Endothelial cell of umbilical vein (primary cell): ENCODE measurements around the gene PLPPR4. TPM values are rescaled to one million over a fixed set of nuclear protein-coding genes. Genes with fewer than 3 reads are reported as not detected.

Experiments used
- BruUV-seq: library from RNA; stranded (reverse); fragments of 400-500 nt; replicated peaks from 2 replicates; lab custom pipeline; 2021; lab: Mats Ljungman, UMichigan
- CTCF ChIA-PET: fragments of 300-600, 350-600 bp; sonication (Branson Sonifier 250); formaldehyde crosslinking; loops from one replicate; lab custom pipeline; 2021; ENCODE audit warnings: antibody characterized with exemption, inconsistent platforms; lab: Charles Lee
- POLR2A ChIA-PET: fragments of 300-600, 350-600 bp; sonication (Branson Sonifier 250); formaldehyde crosslinking; loops from one replicate; lab custom pipeline; 2021; ENCODE audit warnings: antibody characterized with exemption, inconsistent platforms; lab: Charles Lee
- DNase-seq: peaks from one replicate; pipeline ENCODE4 v3.0.0-alpha.2; 2011; ENCODE audit warnings: low read depth, low spot score
- FAIRE-seq: peaks from 2 replicates; lab custom pipeline; 2011; peaks lifted over from hg19 to GRCh38; lab: Jason Lieb, UNC
- H2AFZ ChIP-seq: 2 replicates; pipeline ENCODE4 v1.6.0; 2012; ENCODE audit warnings: low read depth, low read length, control low read depth, inconsistent platforms
- H3K27ac ChIP-seq: 2 replicates; pipeline ENCODE4 v1.5.1; 2011; ENCODE audit warnings: low read depth, mild to moderate bottlenecking, control low read depth, low read length, moderate library complexity; ENCODE audit not compliant: insufficient read depth
- H3K27me3 ChIP-seq, 2 experiments: 2 replicates each; pipeline versions ENCODE4 v1.6.0 to v1.6.1; 2011; ENCODE audit warnings: low read length in 2 of 2, mixed read lengths in 1 of 2; ENCODE audit not compliant: control insufficient read depth in 2 of 2, insufficient read depth in 2 of 2
- H3K36me3 ChIP-seq, 2 experiments: 2 replicates in 1 of 2; 3 replicates in 1 of 2; pipeline ENCODE4 v1.5.1; 2011; ENCODE audit warnings: low read length in 2 of 2, mild to moderate bottlenecking in 1 of 2, moderate library complexity in 1 of 2; ENCODE audit not compliant: control insufficient read depth in 2 of 2, insufficient read depth in 2 of 2; ENCODE audit errors: extremely low read depth in 1 of 2
- H3K4me1 ChIP-seq: 3 replicates; pipeline ENCODE4 v1.5.1; 2011; ENCODE audit warnings: mild to moderate bottlenecking, low read length; ENCODE audit not compliant: control insufficient read depth, insufficient read depth; ENCODE audit errors: extremely low read depth
- H3K4me2 ChIP-seq: 2 replicates; pipeline ENCODE4 v1.6.1; 2011; ENCODE audit warnings: low read length, control low read depth, mixed read lengths; ENCODE audit not compliant: insufficient read depth
- H3K4me3 ChIP-seq, 3 experiments: fragments of 200-600 bp in 1 of 3; sonication (generic), shearing (Covaris generic) in 1 of 3; replicated peaks in 1 of 3; 2 replicates each; pipeline ENCODE4 v1.5.1; 2011 to 2016; ENCODE audit warnings: control low read depth in 3 of 3, low read length in 3 of 3, mild to moderate bottlenecking in 2 of 3, inconsistent platforms in 1 of 3, low read depth in 1 of 3, moderate library complexity in 1 of 3; ENCODE audit not compliant: insufficient read depth in 1 of 3
- H3K79me2 ChIP-seq: 2 replicates; pipeline ENCODE4 v1.6.0; 2012; ENCODE audit warnings: low read length, inconsistent platforms; ENCODE audit not compliant: control insufficient read depth, insufficient read depth
- H3K9ac ChIP-seq: replicated peaks from 2 replicates; pipeline ENCODE3; 2011; ENCODE audit warnings: low read length, control low read depth; ENCODE audit not compliant: insufficient read depth; ENCODE audit errors: extremely low read depth
- H3K9me1 ChIP-seq: replicated peaks from 3 replicates; pipeline ENCODE4 v1.6.0; 2011; ENCODE audit warnings: mild to moderate bottlenecking, low read length; ENCODE audit not compliant: control insufficient read depth, insufficient read depth; ENCODE audit errors: extremely low read depth
- H3K9me3 ChIP-seq: replicated peaks from 2 replicates; pipeline ENCODE4 v1.5.1; 2012; ENCODE audit warnings: low read length, inconsistent platforms; ENCODE audit not compliant: control insufficient read depth, insufficient read depth
- H4K20me1 ChIP-seq: replicated peaks from 2 replicates; pipeline ENCODE3; 2011; ENCODE audit warnings: mild to moderate bottlenecking, low read length; ENCODE audit not compliant: control insufficient read depth, insufficient read depth; ENCODE audit errors: extremely low read depth
- CTCF ChIP-seq, 2 donors: IDR thresholded peaks; 1 replicate in 1 of 2; 2 replicates in 1 of 2; pipeline ENCODE4 v1.5.1; 2011; ENCODE audit warnings: low read length in 2 of 2, mild to moderate bottlenecking in 2 of 2, moderate library complexity in 2 of 2, control low read depth in 1 of 2, inconsistent platforms in 1 of 2, low read depth in 1 of 2; ENCODE audit not compliant: insufficient read depth in 1 of 2; ENCODE audit errors: extremely low read depth in 1 of 2
- EZH2 ChIP-seq: IDR thresholded peaks from 2 replicates; pipeline ENCODE4 v1.6.1; 2012; ENCODE audit warnings: borderline replicate concordance, low read depth, mild to moderate bottlenecking, moderate library complexity, low read length, inconsistent platforms; ENCODE audit not compliant: severe bottlenecking
- FOS ChIP-seq: IDR thresholded peaks from 2 replicates; pipeline ENCODE4 v1.6.1; 2011; ENCODE audit warnings: mild to moderate bottlenecking, low read length, moderate library complexity, borderline replicate concordance; ENCODE audit not compliant: insufficient read depth
- GATA2 ChIP-seq: IDR thresholded peaks from 2 replicates; pipeline ENCODE4 v1.7.0; 2011; ENCODE audit warnings: low read depth, mild to moderate bottlenecking, moderate library complexity, mixed read lengths, low read length; ENCODE audit not compliant: insufficient read length, insufficient read depth
- JUN ChIP-seq: IDR thresholded peaks from 2 replicates; pipeline ENCODE4 v1.6.1; 2011; ENCODE audit warnings: borderline replicate concordance, low read depth; ENCODE audit not compliant: insufficient read length, insufficient read depth
- MYC ChIP-seq: IDR thresholded peaks from one replicate; pipeline ENCODE4 v1.6.1; 2011; ENCODE audit warnings: mild to moderate bottlenecking, low read depth, low read length
- POLR2A ChIP-seq: IDR thresholded peaks from 2 replicates; pipeline ENCODE4 v1.6.1; 2012; ENCODE audit warnings: low read depth, mild to moderate bottlenecking, control low read depth, low read length
- POLR2AphosphoS5 ChIP-seq: IDR thresholded peaks from 2 replicates; pipeline ENCODE4 v1.6.1; 2012; ENCODE audit warnings: low read depth, mild to moderate bottlenecking, control low read depth, low read length, moderate library complexity; ENCODE audit not compliant: insufficient read depth
- dilution Hi-C: fragments of 300-500 bp; cut with MboI; formaldehyde crosslinking; loops from one replicate; pipeline ENCODE4 v1.15.0; 2019; ENCODE audit warnings: low sequenced_read_pairs; ENCODE audit not compliant: extremely low pct_ligation_motif_present
- intact Hi-C: fragments of 100-400 bp; cut with micrococcal nuclease; formaldehyde crosslinking; loops from one replicate; pipeline ENCODE4 v1.10.0; 2022
- polyA plus RNA-seq, 4 experiments: library from polyadenylated mRNA; depleted of rRNA in 3 of 4; stranded (reverse) in 3 of 4; unstranded in 1 of 4; fragments of >200 nt; gene quantifications; 2 replicates each; pipeline versions ENCODE4 v1.2.1 to v1.2.3, GENCODE V29; 2011 to 2012; ENCODE audit warnings: missing spikeins in 1 of 4
- total RNA-seq: library from RNA; stranded (reverse); gene quantifications from 2 replicates; pipeline ENCODE4 v1.2.3, GENCODE V29; 2021
- TF ChIP-seq, protein P1 (sequence below): IDR thresholded peaks from 2 replicates; pipeline ENCODE4 v1.6.1; 2011; ENCODE audit not compliant: insufficient read depth, insufficient read length

The PLPPR4 gene
- total and polyA plus RNA-seq, 2 donors (not counting 3 experiments of a cell fraction or from before 2014, with no cell fraction given), result not detected

DNA sequence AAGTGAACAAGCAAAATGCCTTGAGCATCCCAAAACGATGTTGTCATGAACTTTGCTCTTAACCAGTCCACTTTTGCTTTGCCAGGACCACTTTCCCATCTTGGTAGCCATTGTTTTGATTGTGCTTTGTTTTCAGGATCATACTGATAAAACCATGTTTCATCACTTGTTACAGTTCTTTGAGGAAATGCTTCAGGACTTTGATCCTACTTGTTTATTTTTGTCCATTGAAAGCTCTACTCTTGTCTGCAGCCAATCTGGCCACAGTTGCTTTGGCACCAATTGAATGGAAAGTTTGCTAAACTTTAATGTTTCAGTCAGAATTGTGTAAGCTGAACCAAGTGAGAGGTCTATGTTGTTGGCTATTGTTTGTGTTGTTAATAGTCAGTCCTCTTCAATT lies 12.8 kb downstream of the PLPPR4 start:
- peaks cover 3% of the 10 kb centered on the region in 2 experiments for H3K27me3 ChIP-seq
- H3K9me3 ChIP-seq, result no peaks in the 10 kb centered on the region
- H3K9me1 ChIP-seq, result no peaks in the 10 kb centered on the region
- no peak overlapping the region for H3K4me3 ChIP-seq
- H3K79me2 ChIP-seq, result no peaks in the 10 kb centered on the region
- no peak for DNase-seq
- H4K20me1 ChIP-seq, result no peaks in the 10 kb centered on the region
- H2AFZ ChIP-seq, result no peak overlapping the region
- ChIA-PET CTCF (no interaction called here), POLR2A (no interaction called here)
- H3K27ac ChIP-seq, result no peak overlapping the region
- no peak overlapping the region for H3K4me2 ChIP-seq
- dilution Hi-C loops (no loop called here), intact Hi-C loops (no loop called here)
- TF ChIP-seq EZH2 (no peak), MYC (no peak), POLR2A (no peak), FOS (no peak), CTCF (IDR thresholded peaks at IDR 0.05; ENCODE audit: extremely low read depth in 1 of 2, insufficient read depth in 1 of 2, low read depth in 1 of 2, low read length in 2 of 2) (no peak), JUN (no peak), GATA2 (no peak), POLR2AphosphoS5 (no peak)
- TF ChIP-seq, protein P1, sequence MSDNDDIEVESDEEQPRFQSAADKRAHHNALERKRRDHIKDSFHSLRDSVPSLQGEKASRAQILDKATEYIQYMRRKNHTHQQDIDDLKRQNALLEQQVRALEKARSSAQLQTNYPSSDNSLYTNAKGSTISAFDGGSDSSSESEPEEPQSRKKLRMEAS, result no peak
- no peak overlapping the region for H3K9ac ChIP-seq
- FAIRE-seq, result no peak
- no peaks in the 10 kb centered on the region for H3K4me1 ChIP-seq
- BruUV-seq, result no TSS peak
- no peaks in the 10 kb centered on the region for H3K36me3 ChIP-seq
